WTC11 (cell line): Measurements from ENCODE around the gene MAGI2.

Source experiments
- ATF3 ChIP-seq: sonication (generic); formaldehyde crosslinking; conservative IDR thresholded peaks from 2 replicates; pipeline ENCODE4 v1.8.1; 2022; ENCODE audit warnings: mild to moderate bottlenecking, missing genetic modification reagents
- CTCF ChIP-seq: fragments of 200-600 bp; IDR thresholded peaks from 2 replicates; pipeline ENCODE4 v1.8.0; 2022; ENCODE audit warnings: antibody characterized with exemption
- E2F1 ChIP-seq: sonication (generic); formaldehyde crosslinking; IDR thresholded peaks from 2 replicates; pipeline ENCODE4 v1.8.0; 2022; ENCODE audit warnings: mild to moderate bottlenecking, missing genetic modification reagents
- ELF4 ChIP-seq: sonication (generic); formaldehyde crosslinking; IDR thresholded peaks from 2 replicates; pipeline ENCODE4 v1.8.1; 2022; ENCODE audit warnings: low read depth, mild to moderate bottlenecking, moderate library complexity, missing genetic modification reagents
- FOXP4 ChIP-seq: sonication (generic); formaldehyde crosslinking; IDR thresholded peaks from 2 replicates; pipeline ENCODE4 v1.8.0; 2022; ENCODE audit warnings: mild to moderate bottlenecking, missing genetic modification reagents
- MAX ChIP-seq: sonication (generic); formaldehyde crosslinking; IDR thresholded peaks from 2 replicates; pipeline ENCODE4 v1.8.0; 2022; ENCODE audit warnings: mild to moderate bottlenecking, missing genetic modification reagents
- MYBL2 ChIP-seq: sonication (generic); formaldehyde crosslinking; IDR thresholded peaks from 2 replicates; pipeline ENCODE4 v1.8.1; 2023; ENCODE audit warnings: mild to moderate bottlenecking, moderate library complexity, missing genetic modification reagents
- NFE2L1 ChIP-seq: sonication (generic); formaldehyde crosslinking; IDR thresholded peaks from 2 replicates; pipeline ENCODE4 v1.8.1; 2023; ENCODE audit warnings: missing genetic modification reagents
- NR2C2 ChIP-seq: sonication (generic); formaldehyde crosslinking; IDR thresholded peaks from 2 replicates; pipeline ENCODE4 v1.8.0; 2022; ENCODE audit warnings: mild to moderate bottlenecking, missing genetic modification reagents
- PREB ChIP-seq: sonication (generic); formaldehyde crosslinking; IDR thresholded peaks from 2 replicates; pipeline ENCODE4 v1.8.1; 2022; ENCODE audit warnings: mild to moderate bottlenecking, missing genetic modification reagents, moderate library complexity, borderline replicate concordance
- RELA ChIP-seq: sonication (generic); formaldehyde crosslinking; IDR thresholded peaks from 2 replicates; pipeline ENCODE4 v1.8.1; 2022; ENCODE audit warnings: missing genetic modification reagents, mild to moderate bottlenecking, borderline replicate concordance
- TCF7 ChIP-seq: sonication (generic); formaldehyde crosslinking; IDR thresholded peaks from 2 replicates; pipeline ENCODE4 v1.8.0; 2022; ENCODE audit warnings: mild to moderate bottlenecking, low read depth, missing genetic modification reagents, moderate library complexity
- USF2 ChIP-seq: sonication (generic); formaldehyde crosslinking; IDR thresholded peaks from 2 replicates; pipeline ENCODE4 v1.8.1; 2023; ENCODE audit warnings: mild to moderate bottlenecking, missing genetic modification reagents, moderate library complexity
- ZSCAN18 ChIP-seq: fragments of 250-450 bp; sonication (Bioruptor Pico); IDR thresholded peaks from 2 replicates; pipeline ENCODE4 v2.1.2; 2022; ENCODE audit warnings: mild to moderate bottlenecking, moderate library complexity

- TF ChIP-seq PREB (CRISPR knock-in tag) (no peak), CTCF (no peak), MYBL2 (CRISPR knock-in tag) (no peak), TCF7 (CRISPR knock-in tag) (no peak), RELA (CRISPR knock-in tag) (no peak), USF2 (CRISPR knock-in tag) (peak; percentile 47; the same call in 1 of the 2 replicates), ZSCAN18 (CRISPR knock-in tag) (no peak), ATF3 (CRISPR knock-in tag) (no peak), MAX (no peak), E2F1 (CRISPR knock-in tag) (no peak), NFE2L1 (CRISPR knock-in tag) (no peak), NR2C2 (no peak), FOXP4 (CRISPR knock-in tag) (no peak), ELF4 (no peak)
Observed at GRCh38 chr7:78141522-78142281, 1311.8 kb downstream of the MAGI2 start.
